Fibroblast of villous mesenchyme (primary cell): ENCODE measurements around the gene BTN2A1. TPM values are rescaled to one million over a fixed set of nuclear protein-coding genes. Genes with fewer than 3 reads are reported as not detected.

Source experiments
- DNase-seq: peaks from one replicate; pipeline ENCODE4 v3.0.0-alpha.2; 2010; ENCODE audit warnings: low read depth
- H3K4me3 ChIP-seq: 2 replicates; pipeline ENCODE4 v1.5.1; 2011; ENCODE audit warnings: low read depth, mild to moderate bottlenecking, low read length
- total RNA-seq: library from RNA; depleted of rRNA; stranded (reverse); fragments of >200 nt; gene quantifications from 2 replicates; pipeline ENCODE4 v1.2.3, GENCODE V29; 2012
- TF ChIP-seq, protein P1 (sequence below): IDR thresholded peaks from 2 replicates; pipeline ENCODE4 v1.5.1; 2012; ENCODE audit warnings: low read depth, mild to moderate bottlenecking, low read length; ENCODE audit not compliant: insufficient read depth

The BTN2A1 gene
- total RNA-seq, 1 donor = 21.6 TPM

DNA sequence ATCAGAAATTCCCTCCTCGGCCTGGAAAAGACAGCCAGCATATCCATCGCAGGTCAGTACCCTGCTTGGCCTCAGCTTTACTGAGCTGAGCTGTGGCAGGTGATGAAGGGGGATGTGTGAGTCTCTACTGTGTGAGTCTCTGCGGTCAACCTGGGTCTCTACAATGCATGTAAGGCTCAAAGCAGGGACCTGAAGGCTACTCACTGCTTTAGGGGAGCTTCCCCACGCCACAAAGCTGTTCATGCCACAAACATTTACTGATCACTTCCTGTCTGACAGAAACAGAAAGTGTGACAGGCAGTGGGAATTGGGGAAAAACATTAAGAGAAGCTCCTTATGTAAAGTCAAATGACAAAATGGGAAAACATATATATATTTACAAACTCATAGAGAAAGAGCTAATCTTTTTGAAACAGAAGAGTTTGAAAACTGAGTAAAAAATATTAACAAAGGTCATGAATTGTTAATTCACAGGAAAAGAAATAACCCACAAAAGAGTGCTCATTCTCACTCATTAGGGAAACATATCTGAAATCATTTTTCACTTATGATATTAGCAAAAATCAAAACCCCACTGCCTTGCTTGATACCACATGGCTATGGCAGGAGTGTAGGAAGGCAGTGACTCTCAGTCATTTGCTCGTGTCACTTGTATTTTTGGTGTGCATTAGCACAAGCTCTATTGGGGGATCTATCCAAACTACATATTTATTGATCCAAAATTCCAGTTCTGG lies 11.7 kb upstream of the BTN2A1 start:
- DNase-seq = no peak
- TF ChIP-seq, protein P1, sequence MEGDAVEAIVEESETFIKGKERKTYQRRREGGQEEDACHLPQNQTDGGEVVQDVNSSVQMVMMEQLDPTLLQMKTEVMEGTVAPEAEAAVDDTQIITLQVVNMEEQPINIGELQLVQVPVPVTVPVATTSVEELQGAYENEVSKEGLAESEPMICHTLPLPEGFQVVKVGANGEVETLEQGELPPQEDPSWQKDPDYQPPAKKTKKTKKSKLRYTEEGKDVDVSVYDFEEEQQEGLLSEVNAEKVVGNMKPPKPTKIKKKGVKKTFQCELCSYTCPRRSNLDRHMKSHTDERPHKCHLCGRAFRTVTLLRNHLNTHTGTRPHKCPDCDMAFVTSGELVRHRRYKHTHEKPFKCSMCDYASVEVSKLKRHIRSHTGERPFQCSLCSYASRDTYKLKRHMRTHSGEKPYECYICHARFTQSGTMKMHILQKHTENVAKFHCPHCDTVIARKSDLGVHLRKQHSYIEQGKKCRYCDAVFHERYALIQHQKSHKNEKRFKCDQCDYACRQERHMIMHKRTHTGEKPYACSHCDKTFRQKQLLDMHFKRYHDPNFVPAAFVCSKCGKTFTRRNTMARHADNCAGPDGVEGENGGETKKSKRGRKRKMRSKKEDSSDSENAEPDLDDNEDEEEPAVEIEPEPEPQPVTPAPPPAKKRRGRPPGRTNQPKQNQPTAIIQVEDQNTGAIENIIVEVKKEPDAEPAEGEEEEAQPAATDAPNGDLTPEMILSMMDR = no peak
- no peak overlapping the region for H3K4me3 ChIP-seq

DNA sequence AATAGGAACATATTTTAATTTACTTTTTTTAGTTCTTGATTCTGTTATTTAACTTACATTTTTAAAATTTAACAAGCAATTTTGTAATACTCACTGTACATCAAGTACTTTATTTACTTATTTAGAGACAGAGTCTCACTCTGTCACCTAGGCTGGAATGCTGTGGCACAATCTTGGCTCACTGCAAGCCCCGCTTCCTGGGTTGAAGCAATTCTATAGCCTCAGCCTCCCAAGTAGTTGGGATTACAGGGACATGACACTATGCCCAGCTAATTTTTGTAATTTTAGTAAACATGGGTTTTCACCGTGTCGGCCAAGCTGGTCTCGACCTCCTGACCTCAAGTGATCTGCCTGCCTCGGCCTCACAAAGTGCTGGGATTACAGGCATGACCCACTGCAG lies 10.5 kb upstream of the BTN2A1 start:
- no peak overlapping the region for H3K4me3 ChIP-seq
- TF ChIP-seq, protein P1 = no peak
- no peak for DNase-seq

DNA sequence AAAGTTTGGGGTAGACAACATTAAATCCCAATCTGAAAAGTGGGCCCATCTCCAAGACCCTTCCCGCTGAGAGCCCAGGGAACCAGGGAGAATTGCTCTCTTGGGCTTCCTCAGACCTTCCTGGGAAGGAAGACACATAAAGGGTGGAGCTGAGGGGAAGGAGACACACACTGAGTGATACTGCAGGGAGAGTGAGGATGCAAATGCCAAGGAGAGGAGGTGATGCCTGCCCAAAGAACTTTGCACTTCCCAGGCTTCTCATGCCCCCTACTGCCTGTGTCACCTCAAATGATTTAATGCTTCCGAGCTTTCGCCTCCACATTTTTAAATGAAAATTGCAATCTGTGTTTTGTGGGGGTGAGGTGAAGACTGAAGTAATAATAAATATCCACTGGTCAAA lies 7.5 kb upstream of the BTN2A1 start:
- TF ChIP-seq, protein P1 = no peak
- H3K4me3 ChIP-seq = no peak overlapping the region
- no peak for DNase-seq

DNA sequence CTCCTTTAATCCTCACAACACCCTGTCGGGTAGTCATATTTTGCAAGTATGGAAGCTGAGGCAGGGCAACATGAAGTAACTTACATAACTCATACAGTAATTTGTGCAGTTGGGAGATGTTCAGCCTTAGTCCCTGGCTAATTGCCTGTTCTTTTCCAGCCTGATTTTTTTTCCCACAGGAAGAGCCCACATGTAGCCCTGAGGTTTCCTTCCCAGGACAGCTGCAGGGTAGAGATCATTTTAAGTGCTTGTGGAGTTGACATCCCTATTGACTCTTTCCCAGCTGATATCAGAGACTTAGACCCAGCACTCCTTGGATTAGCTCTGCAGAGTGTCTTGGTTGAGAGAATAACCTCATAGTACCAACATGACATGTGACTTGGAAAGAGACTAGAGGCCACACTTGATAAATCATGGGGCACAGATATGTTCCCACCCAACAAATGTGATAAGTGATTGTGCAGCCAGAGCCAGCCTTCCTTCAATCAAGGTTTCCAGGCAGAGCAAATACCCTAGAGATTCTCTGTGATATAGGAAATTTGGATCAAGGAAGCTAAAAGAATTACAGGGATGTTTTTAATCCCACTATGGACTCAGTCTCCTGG lies 5.0 kb upstream of the BTN2A1 start:
- TF ChIP-seq, protein P1 = no peak
- no peak for DNase-seq
- no peak overlapping the region for H3K4me3 ChIP-seq

DNA sequence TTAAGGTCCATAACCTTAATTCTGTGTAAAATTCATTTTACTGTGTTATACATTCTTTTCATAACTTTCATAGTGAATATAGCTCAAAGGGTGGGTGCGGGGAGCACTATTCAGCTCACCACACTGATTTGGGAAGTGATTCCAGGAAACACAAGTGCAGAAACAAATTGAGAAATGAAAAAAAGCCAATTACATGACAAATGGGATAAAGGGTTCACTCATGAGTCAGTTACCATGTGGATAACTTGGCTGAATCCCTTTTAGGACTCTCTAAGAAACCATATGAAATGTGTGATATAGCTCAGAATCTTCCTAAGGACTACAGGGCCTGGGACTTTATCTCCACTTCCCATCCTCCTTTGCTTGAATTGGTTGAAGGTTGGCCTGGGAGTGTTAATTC lies 3.1 kb upstream of the BTN2A1 start:
- no peak overlapping the region for H3K4me3 ChIP-seq
- no peak for DNase-seq
- TF ChIP-seq, protein P1 = no peak

DNA sequence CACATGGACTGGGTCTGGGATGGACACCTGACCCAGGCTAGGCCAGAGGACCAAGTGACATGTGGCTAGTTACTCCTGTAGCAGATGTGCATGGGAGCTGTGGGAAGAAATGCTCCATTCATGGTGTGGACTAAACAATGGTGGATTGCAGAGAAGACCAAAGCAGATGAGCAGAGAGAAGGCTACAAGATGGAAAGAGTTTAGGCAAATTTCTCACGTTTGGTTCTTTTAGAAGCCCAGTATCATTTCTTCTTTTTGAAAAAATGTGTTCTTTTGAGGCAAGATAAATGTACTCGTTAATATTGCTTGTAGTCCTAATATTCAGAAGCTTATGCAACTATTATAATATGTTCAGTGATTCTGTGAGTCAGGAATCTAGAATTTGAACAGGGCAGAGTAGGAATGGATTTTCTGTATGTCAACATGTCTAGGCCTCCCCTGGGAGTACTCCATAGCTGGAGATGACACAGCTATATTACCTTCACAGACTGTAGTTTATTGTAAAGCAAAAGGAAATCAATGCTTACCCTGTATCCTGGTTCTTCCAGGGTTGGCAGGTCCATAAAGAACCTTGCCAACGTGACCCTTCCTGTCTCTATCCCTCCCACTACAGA lies 2.3 kb upstream of the BTN2A1 start:
- H3K4me3 ChIP-seq = no peak overlapping the region
- TF ChIP-seq, protein P1 = no peak
- DNase-seq = no peak
